ENCODE results near the gene PHOX2A. TPM values are rescaled to one million over a fixed set of nuclear protein-coding genes. Genes with fewer than 3 reads are reported as not detected.

Gene PHOX2A
- total and polyA plus RNA-seq, 10 donors: 0.33 TPM; not detected in 9

DNA sequence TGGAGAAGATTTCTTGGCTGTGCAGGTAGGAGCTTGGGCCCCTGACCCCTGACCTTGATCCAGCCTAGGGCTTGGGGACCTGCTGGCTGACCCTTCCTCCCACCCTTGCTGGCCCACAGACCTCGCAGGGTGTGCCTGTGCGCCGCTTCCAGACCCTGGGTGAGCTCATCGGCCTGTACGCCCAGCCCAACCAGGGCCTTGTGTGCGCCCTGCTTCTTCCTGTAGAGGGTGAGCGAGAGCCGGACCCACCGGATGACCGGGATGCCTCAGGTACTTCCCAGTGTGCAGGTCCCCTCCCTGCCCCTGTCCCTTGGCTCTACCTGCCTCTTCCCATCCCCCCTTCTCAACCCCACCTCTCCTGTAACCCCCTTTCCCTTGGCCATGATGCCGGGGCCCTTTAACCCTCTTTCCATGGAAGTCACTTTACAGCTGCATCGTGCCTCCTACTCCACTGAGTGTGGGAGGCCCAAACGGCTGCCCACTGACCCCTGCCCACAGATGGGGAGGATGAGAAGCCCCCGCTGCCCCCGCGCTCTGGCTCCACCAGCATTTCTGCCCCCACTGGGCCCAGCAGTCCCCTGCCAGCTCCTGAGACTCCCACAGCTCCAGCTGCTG lies 15.6 kb downstream of the PHOX2A start:
- peak; percentile 70 for DNase-seq
- Histone ChIP-seq H3K4me1 (peaks cover 8 to 43% (median 18%) of the 10 kb centered on the region in 6 donors), H3K36me3 (peaks cover 4 to 71% (median 52%) of the 10 kb centered on the region in 6 donors), H3K27ac (no peak overlapping the region), H3K4me3 (no peak overlapping the region), H3K27me3 (replicated peaks in 1 of 7) (no peaks in the 10 kb centered on the region), H3K9me3 (no peaks in the 10 kb centered on the region)
- WGBS, 5 donors: 85 to 93% (median 89%) methylated on average over 16 of the region's 16 CpGs
- TF ChIP-seq, protein P1, sequence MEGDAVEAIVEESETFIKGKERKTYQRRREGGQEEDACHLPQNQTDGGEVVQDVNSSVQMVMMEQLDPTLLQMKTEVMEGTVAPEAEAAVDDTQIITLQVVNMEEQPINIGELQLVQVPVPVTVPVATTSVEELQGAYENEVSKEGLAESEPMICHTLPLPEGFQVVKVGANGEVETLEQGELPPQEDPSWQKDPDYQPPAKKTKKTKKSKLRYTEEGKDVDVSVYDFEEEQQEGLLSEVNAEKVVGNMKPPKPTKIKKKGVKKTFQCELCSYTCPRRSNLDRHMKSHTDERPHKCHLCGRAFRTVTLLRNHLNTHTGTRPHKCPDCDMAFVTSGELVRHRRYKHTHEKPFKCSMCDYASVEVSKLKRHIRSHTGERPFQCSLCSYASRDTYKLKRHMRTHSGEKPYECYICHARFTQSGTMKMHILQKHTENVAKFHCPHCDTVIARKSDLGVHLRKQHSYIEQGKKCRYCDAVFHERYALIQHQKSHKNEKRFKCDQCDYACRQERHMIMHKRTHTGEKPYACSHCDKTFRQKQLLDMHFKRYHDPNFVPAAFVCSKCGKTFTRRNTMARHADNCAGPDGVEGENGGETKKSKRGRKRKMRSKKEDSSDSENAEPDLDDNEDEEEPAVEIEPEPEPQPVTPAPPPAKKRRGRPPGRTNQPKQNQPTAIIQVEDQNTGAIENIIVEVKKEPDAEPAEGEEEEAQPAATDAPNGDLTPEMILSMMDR (IDR thresholded peaks at IDR 0.05 in 8 of 11, conservative IDR thresholded peaks at IDR 0.05 in 3 of 11): no peak
- TF ChIP-seq POLR2AphosphoS5 (IDR thresholded peaks at IDR 0.05) (peak in 2 of 3 donors; percentile 23 to 64), POLR2A (IDR thresholded peaks at IDR 0.05) (no peak)
- intact Hi-C loops (cut with DNase I; ENCODE audit: low total_unique reads): no loop called here

DNA sequence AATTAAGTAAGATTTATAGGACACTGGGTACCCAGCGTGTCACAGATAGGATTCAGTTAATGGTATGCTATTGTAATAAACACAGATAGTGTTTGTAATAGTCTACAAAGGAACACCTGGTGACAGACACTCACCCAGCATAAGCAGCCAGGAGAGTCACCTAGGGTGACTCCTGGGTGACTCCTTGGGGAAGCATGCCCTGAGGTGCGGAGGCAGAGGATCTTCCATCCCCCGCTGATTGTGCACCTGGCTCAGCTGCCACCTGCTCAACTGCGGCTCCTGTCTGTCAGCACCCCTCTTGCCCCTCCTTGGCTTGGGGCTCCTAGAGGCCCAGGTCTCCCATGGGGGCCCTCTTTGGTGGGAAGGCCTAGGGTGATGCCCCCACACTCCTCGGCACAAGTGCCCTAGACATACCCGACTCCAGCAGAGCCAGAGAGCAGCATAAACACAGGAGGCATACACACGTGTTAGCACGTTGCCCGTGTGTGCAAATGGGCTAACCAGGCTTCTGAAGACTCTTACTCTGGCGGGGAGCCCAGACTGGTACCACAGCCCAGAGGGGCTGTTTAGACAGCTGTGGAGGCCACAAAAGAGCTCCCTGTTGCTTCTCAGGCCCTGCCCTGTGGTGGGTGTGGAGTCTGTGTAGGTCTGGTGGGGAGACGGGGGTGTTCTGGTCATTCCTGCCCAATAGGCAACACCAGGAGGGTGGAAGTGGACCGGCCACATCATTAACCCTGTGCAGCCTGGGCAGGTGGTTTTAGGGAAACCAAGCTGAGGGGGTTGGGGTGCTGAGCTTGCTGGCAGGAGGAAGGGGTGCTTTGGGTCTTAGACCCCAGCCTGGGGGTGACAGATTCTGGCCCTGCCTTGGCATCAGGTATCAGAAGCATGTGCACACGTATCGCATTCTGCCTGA lies 16.4 kb downstream of the PHOX2A start:
- Histone ChIP-seq H3K9me3 (no peaks in the 10 kb centered on the region), H3K36me3 (peaks cover 4 to 64% (median 45%) of the 10 kb centered on the region in 6 donors), H3K27me3 (replicated peaks in 1 of 7) (no peaks in the 10 kb centered on the region), H3K27ac (no peak overlapping the region), H3K4me1 (peaks cover 10 to 41% (median 22%) of the 10 kb centered on the region in 6 donors), H3K4me3 (no peak overlapping the region)
- peak; percentile 65 for DNase-seq
- TF ChIP-seq, protein P1 (IDR thresholded peaks at IDR 0.05 in 8 of 11, conservative IDR thresholded peaks at IDR 0.05 in 3 of 11): no peak
- TF ChIP-seq POLR2A (IDR thresholded peaks at IDR 0.05) (no peak), POLR2AphosphoS5 (IDR thresholded peaks at IDR 0.05) (no peak)
- intact Hi-C loops (cut with DNase I; ENCODE audit: low total_unique reads): no loop called here
- 91 to 98% (median 92%) methylated on average over 11 to 14 of the region's 14 CpGs for WGBS, 5 donors

DNA sequence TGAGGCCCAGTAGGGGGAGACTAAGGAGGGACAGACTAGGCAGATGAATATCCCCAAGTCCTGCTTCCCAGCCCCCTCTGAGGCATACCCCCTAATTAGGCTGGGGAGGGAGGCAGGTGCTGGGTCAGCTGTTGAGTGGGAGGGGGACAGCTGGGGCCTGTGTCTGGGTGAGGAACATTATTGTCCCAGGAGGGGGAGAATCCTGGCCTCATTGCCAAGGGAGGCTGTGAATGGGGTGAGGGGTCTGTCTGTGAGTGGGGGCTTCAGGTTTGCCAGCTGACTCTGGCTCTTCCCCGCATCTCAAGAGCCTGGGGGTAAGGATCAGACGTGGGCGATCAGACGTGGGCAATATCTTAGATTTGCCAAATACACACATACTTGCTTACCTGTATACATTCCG lies 17.3 kb downstream of the PHOX2A start:
- Histone ChIP-seq H3K36me3 (peaks cover 4 to 55% (median 36%) of the 10 kb centered on the region in 6 donors), H3K4me1 (peaks cover 14 to 48% (median 31%) of the 10 kb centered on the region in 6 donors), H3K4me3 (no peak overlapping the region), H3K9me3 (no peaks in the 10 kb centered on the region), H3K27ac (no peak overlapping the region), H3K27me3 (replicated peaks in 1 of 7) (no peaks in the 10 kb centered on the region)
- intact Hi-C loops (cut with DNase I; ENCODE audit: low total_unique reads): no loop called here
- TF ChIP-seq POLR2AphosphoS5 (IDR thresholded peaks at IDR 0.05): no peak
- TF ChIP-seq POLR2A (IDR thresholded peaks at IDR 0.05): no peak
- TF ChIP-seq, protein P1 (IDR thresholded peaks at IDR 0.05 in 8 of 11, conservative IDR thresholded peaks at IDR 0.05 in 3 of 11): no peak
- peak; percentile 64 for DNase-seq
- WGBS, 5 donors: 83 to 97% (median 92%) methylated on average over 4 to 5 of the region's 5 CpGs

All from spleen (tissue), 11 donors.